Transverse colon (tissue), 3 donors: Measurements from ENCODE around the gene MMP21.

Experiments
- CTCF ChIP-seq, 5 experiments: fragments of 200-600 bp in 3 of 5; fragments of 450-650 bp in 2 of 5; sonication (generic) in 3 of 5; IDR thresholded peaks; 1 replicate in 2 of 5; 2 replicates in 3 of 5; pipeline ENCODE4 v1.5.1; 2016 to 2017; ENCODE audit warnings: antibody characterized with exemption in 5 of 5, inconsistent platforms in 3 of 5, mild to moderate bottlenecking in 2 of 5, moderate library complexity in 1 of 5
- POLR2A ChIP-seq: fragments of 450-650 bp; IDR thresholded peaks from one replicate; pipeline ENCODE4 v1.6.1; 2016; ENCODE audit warnings: antibody characterized with exemption, mild to moderate bottlenecking, moderate library complexity

- no peak for TF ChIP-seq CTCF (IDR thresholded peaks at IDR 0.05)
- no peak for TF ChIP-seq POLR2A
Measured at GRCh38 chr10:125778556-125778955, 2.9 kb upstream of the MMP21 start.
